Omental fat pad (tissue), 4 donors: Measurements from ENCODE around the gene PEDS1. TPM values are rescaled to one million over a fixed set of nuclear protein-coding genes. Genes with fewer than 3 reads are reported as not detected.
"Not testable (repeated sequence)": the region's sequence is repeated elsewhere in the genome, so short reads cannot be mapped to it uniquely, and the experiment has no call there.

Experiments
- ATAC-seq: fragments of 150-250 bp; one replicate; pipeline ENCODE4 v1.9.1; 2016; ENCODE audit warnings: mild to moderate bottlenecking, moderate library complexity; ENCODE audit not compliant: low FRiP score
- DNase-seq: peaks from one replicate; pipeline ENCODE4 v3.0.0-alpha.2; 2019; ENCODE audit warnings: low spot score
- CTCF ChIP-seq, 3 donors: fragments of 450-650 bp; IDR thresholded peaks; one replicate each; pipeline ENCODE4 v1.5.1; 2016 to 2017; ENCODE audit warnings: antibody characterized with exemption in 3 of 3, mild to moderate bottlenecking in 3 of 3, moderate library complexity in 2 of 3
- total RNA-seq, 4 donors: library from RNA; depleted of rRNA; stranded (reverse); fragments of >200 nt; gene quantifications; one replicate each; pipeline ENCODE4 v1.1.0, GENCODE V29; 2016

PEDS1 gene
- total RNA-seq, 4 donors from 2014 or later: 20.8 to 61.5 (median 29.0) TPM

GRCh38 chr20:50170549-50171220, 17.2 kb upstream of the PEDS1 start:
- DNase-seq: no peak

GRCh38 chr20:50169329-50169823, 15.9 kb upstream of the PEDS1 start:
- DNase-seq (peak; percentile 99), ATAC-seq (peak; percentile 10)
- peak in 2 of 3 donors; percentile 89 to 91 for TF ChIP-seq CTCF (IDR thresholded peaks at IDR 0.05)

More at GRCh38 chr20:50170549-50171220, 17.2 kb upstream of the PEDS1 start:
- ATAC-seq: no peak
- TF ChIP-seq CTCF (IDR thresholded peaks at IDR 0.05): no peak

- peak; percentile 89 for DNase-seq
- peak; percentile 94 for ATAC-seq
- no peak for TF ChIP-seq CTCF (IDR thresholded peaks at IDR 0.05)
These were observed 12.4 kb upstream of the PEDS1 start for GRCh38 chr20:50165684-50166554.

DNA sequence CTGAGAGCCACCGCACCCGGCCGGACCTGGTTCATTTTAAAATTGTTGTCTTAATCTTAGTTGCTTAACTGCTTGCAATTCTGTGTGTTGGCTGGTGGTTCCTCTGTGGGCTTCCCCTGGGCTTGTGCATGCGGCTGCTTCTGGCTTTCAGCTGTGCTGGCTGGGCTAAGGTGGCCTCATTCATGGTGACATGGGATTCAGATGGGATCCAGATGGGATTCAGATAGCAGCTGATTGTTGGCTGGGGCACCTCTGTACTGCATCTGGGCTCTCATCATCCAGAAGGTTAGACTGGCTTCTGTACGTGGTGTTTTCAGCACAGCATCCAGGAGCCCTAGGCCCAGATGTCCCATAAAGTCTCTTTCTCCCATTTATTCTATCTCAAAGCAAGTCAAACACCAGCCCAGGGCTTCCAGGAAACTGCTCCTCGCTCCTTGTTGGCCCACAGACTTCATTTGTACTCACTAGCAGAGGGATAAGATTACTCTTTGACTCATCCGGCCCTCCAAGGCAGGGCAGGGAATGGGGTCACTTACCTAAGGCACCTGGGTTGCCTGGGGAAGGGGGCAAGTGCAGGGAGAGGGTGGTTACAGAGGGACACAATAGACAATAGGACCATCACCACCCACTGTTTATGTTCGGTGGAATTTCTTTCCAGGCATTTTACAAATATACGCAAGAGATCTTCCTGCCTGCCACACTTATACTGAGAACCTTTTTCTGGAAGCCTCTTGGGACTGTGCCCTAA, 10.2 kb upstream of the PEDS1 start:
- TF ChIP-seq CTCF (IDR thresholded peaks at IDR 0.05): no peak
- ATAC-seq (no peak), DNase-seq (no peak)

DNA sequence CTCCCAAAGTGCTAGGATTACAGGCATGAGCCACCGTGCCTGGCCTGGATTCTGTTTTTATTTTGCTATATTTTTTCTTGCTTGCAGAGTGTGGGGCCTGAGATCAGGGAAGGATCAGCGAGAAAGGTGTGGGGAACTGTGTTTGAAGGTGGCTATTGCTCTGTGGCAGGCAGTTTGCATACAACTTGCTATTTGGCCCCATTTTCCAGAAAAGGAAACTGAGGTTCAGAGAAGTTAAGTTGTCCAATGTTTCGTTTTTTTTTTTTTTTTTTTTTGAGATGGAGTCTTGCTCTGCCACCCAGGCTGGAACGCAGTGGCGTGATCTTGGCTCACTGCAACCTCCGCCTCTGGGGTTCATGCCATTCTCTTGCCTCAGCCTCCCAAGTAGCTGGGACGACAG, 8.0 kb upstream of the PEDS1 start:
- not testable (repeated sequence) for DNase-seq, ATAC-seq

GRCh38 chr20:50153153-50153499, 397 bp downstream of the PEDS1 start:
- no peak for ATAC-seq
- no peak for TF ChIP-seq CTCF (IDR thresholded peaks at IDR 0.05)
- DNase-seq: no peak
